Sigmoid colon (tissue), 7 donors: ENCODE measurements around the gene NTNG1. TPM values are rescaled to one million over a fixed set of nuclear protein-coding genes. Genes with fewer than 3 reads are reported as not detected.

ENCODE experiments used
- DNase-seq: peaks from one replicate; pipeline ENCODE4 v3.0.0-alpha.2; 2019
- H3K27ac ChIP-seq, 4 donors: fragments of 200-600 bp; sonication (generic); one replicate each; pipeline ENCODE4 v1.5.1; 2016 to 2019; ENCODE audit warnings: mild to moderate bottlenecking in 1 of 4
- H3K27me3 ChIP-seq, 3 donors: fragments of 200-600 bp; sonication (generic); one replicate each; pipeline ENCODE4 v1.5.1; 2019; ENCODE audit warnings: mild to moderate bottlenecking in 1 of 3
- H3K36me3 ChIP-seq, 4 donors: fragments of 200-600 bp; sonication (generic); one replicate each; pipeline ENCODE4 v1.5.1; 2016 to 2019
- H3K4me1 ChIP-seq, 4 donors: fragments of 200-600 bp; sonication (generic); one replicate each; pipeline ENCODE4 v1.5.1; 2017 to 2019
- H3K4me3 ChIP-seq, 4 donors: fragments of 200-600 bp; sonication (generic); one replicate each; pipeline ENCODE4 v1.5.1; 2017 to 2019; ENCODE audit warnings: mild to moderate bottlenecking in 2 of 4, moderate library complexity in 1 of 4
- H3K9me3 ChIP-seq, 4 donors: fragments of 200-600 bp in 3 of 4; sonication (generic) in 3 of 4; one replicate each; pipeline versions ENCODE4 v1.5.1 to v1.6.1; 2013 to 2019
- CTCF ChIP-seq, 4 experiments: fragments of 450-650 bp in 3 of 4; fragments of 200-600 bp in 1 of 4; IDR thresholded peaks; one replicate each; pipeline ENCODE4 v1.5.1; 2016 to 2019; ENCODE audit warnings: antibody characterized with exemption in 4 of 4, mild to moderate bottlenecking in 3 of 4, moderate library complexity in 2 of 4
- EP300 ChIP-seq, 4 donors: sonication (generic); formaldehyde crosslinking; IDR thresholded peaks; one replicate each; pipeline ENCODE4 v1.6.1; 2017; ENCODE audit warnings: antibody characterized with exemption in 4 of 4
- POLR2A ChIP-seq, 2 donors: fragments of 450-650 bp; IDR thresholded peaks; one replicate each; pipeline ENCODE4 v1.6.1; 2016; ENCODE audit warnings: antibody characterized with exemption in 2 of 2, mild to moderate bottlenecking in 2 of 2, moderate library complexity in 2 of 2
- POLR2AphosphoS5 ChIP-seq, 4 donors: sonication (generic); formaldehyde crosslinking; IDR thresholded peaks; one replicate each; pipeline ENCODE4 v1.6.1; 2017; ENCODE audit warnings: antibody characterized with exemption in 4 of 4
- WGBS, 2 donors: extraction: QIAGEN DNeasy Blood & Tissue Kit; methylation state at CpG; one replicate each; pipeline ENCODE4 v1.1.7; 2013; 5-methylcytosine and 5-hydroxymethylcytosine counted together
- intact Hi-C: fragments of 100-400 bp; cut with DNase I; formaldehyde crosslinking; loops from one replicate; pipeline ENCODE4 v1.15.1; 2023
- polyA plus RNA-seq, 3 donors: library from polyadenylated mRNA; stranded (reverse); fragments of 200-250 nt; gene quantifications; one replicate each; pipeline ENCODE4 v1.2.3, GENCODE V29; 2013
- total RNA-seq, 4 donors: library from RNA; depleted of rRNA; stranded (reverse); fragments of >200 nt; gene quantifications; one replicate each; pipeline ENCODE4 v1.1.0, GENCODE V29; 2016
- donor health status: healthy with polysubstance abuse.
- donor health status: Bipolar disorder and iron deficiency.
- donor health status: healthy.

Gene NTNG1
- total and polyA plus RNA-seq, 7 donors = under 0.01 to 32.5 (median 9.5) TPM; not detected in 1

GRCh38 chr1:107415241-107415640 is 274.4 kb downstream of the NTNG1 start:
- H3K27me3 ChIP-seq = no peaks in the 10 kb centered on the region
- H3K36me3 ChIP-seq = no peaks in the 10 kb centered on the region
- no peaks in the 10 kb centered on the region for H3K4me1 ChIP-seq
- H3K9me3 ChIP-seq = no peaks in the 10 kb centered on the region
- 87 to 88% methylated on average over 4 of the region's 4 CpGs for WGBS, 2 donors
- no peak for DNase-seq
- no peak overlapping the region for H3K27ac ChIP-seq
- no peak for TF ChIP-seq POLR2AphosphoS5 (IDR thresholded peaks at IDR 0.05)
- no peak for TF ChIP-seq POLR2A (IDR thresholded peaks at IDR 0.05)
- no peak for TF ChIP-seq EP300 (IDR thresholded peaks at IDR 0.05)
- intact Hi-C loops = no loop called here
- no peak overlapping the region for H3K4me3 ChIP-seq

GRCh38 chr1:107419003-107419402 is 278.2 kb downstream of the NTNG1 start:
- no peaks in the 10 kb centered on the region for H3K9me3 ChIP-seq
- 79 to 88% methylated on average over 2 of the region's 2 CpGs for WGBS, 2 donors
- no peaks in the 10 kb centered on the region for H3K4me1 ChIP-seq
- no peak overlapping the region for H3K4me3 ChIP-seq
- H3K27me3 ChIP-seq = no peaks in the 10 kb centered on the region
- no peak for DNase-seq
- H3K36me3 ChIP-seq = no peaks in the 10 kb centered on the region
- H3K27ac ChIP-seq = no peak overlapping the region
- intact Hi-C loops = no loop called here
- TF ChIP-seq POLR2AphosphoS5 (IDR thresholded peaks at IDR 0.05) (no peak), POLR2A (IDR thresholded peaks at IDR 0.05) (no peak), CTCF (IDR thresholded peaks at IDR 0.05) (no peak), EP300 (IDR thresholded peaks at IDR 0.05) (no peak)

- DNase-seq = no peak
- intact Hi-C loops = no loop called here
These were observed 282.1 kb downstream of the NTNG1 start for GRCh38 chr1:107422901-107423300.

GRCh38 chr1:107430540-107431228 is 289.8 kb downstream of the NTNG1 start:
- no peaks in the 10 kb centered on the region for H3K27me3 ChIP-seq

More at GRCh38 chr1:107422901-107423300, 282.1 kb downstream of the NTNG1 start:
- Histone ChIP-seq H3K9me3 (no peaks in the 10 kb centered on the region), H3K4me1 (no peaks in the 10 kb centered on the region), H3K4me3 (no peak overlapping the region), H3K27ac (no peak overlapping the region), H3K36me3 (no peaks in the 10 kb centered on the region), H3K27me3 (no peaks in the 10 kb centered on the region)
- no peak for TF ChIP-seq POLR2A (IDR thresholded peaks at IDR 0.05)
- no peak for TF ChIP-seq CTCF (IDR thresholded peaks at IDR 0.05)
- no peak for TF ChIP-seq POLR2AphosphoS5 (IDR thresholded peaks at IDR 0.05)
- TF ChIP-seq EP300 (IDR thresholded peaks at IDR 0.05) = no peak
- WGBS, 2 donors = 26 to 75% methylated on average over 1 of the region's 1 CpG

GRCh38 chr1:107432108-107432507 is 291.3 kb downstream of the NTNG1 start:
- DNase-seq = no peak
- H3K4me3 ChIP-seq = no peak overlapping the region
- H3K27ac ChIP-seq = no peak overlapping the region
- H3K27me3 ChIP-seq = no peaks in the 10 kb centered on the region
- no peaks in the 10 kb centered on the region for H3K9me3 ChIP-seq
- no peaks in the 10 kb centered on the region for H3K36me3 ChIP-seq
- WGBS, 2 donors = 63 to 72% methylated on average over 1 of the region's 1 CpG
- H3K4me1 ChIP-seq = no peaks in the 10 kb centered on the region
- no peak for TF ChIP-seq CTCF (IDR thresholded peaks at IDR 0.05)
- no peak for TF ChIP-seq POLR2AphosphoS5 (IDR thresholded peaks at IDR 0.05)
- no peak for TF ChIP-seq POLR2A (IDR thresholded peaks at IDR 0.05)
- TF ChIP-seq EP300 (IDR thresholded peaks at IDR 0.05) = no peak
- intact Hi-C loops = loop anchor here (5.0 kb wide), 1 partner anchor 315 kb away; no protein-coding TSS in a partner anchor

More at GRCh38 chr1:107430540-107431228, 289.8 kb downstream of the NTNG1 start:
- intact Hi-C loops = loop anchor here (5.0 kb wide), 1 partner anchor 317 kb away; no protein-coding TSS in a partner anchor
- no peaks in the 10 kb centered on the region for H3K36me3 ChIP-seq
- 29 to 57% methylated on average over 14 of the region's 14 CpGs for WGBS, 2 donors
- H3K4me3 ChIP-seq = no peak overlapping the region
- no peak overlapping the region for H3K27ac ChIP-seq
- DNase-seq = no peak
- H3K4me1 ChIP-seq = no peaks in the 10 kb centered on the region
- H3K9me3 ChIP-seq = no peaks in the 10 kb centered on the region
- TF ChIP-seq CTCF (IDR thresholded peaks at IDR 0.05) = peak in 3 of 4 experiments; percentile 25 to 49 (median 32)
- TF ChIP-seq POLR2A (IDR thresholded peaks at IDR 0.05) = no peak
